GM21367 (cell line): ENCODE data around the gene ZFAND3.
"Not testable (repeated sequence)": the region's sequence is repeated elsewhere in the genome, so short reads cannot be mapped to it uniquely, and the experiment has no call there.

Source experiments
- ATAC-seq: cut with Tn5 transposase; IDR thresholded peaks from one replicate; pipeline ENCODE4 v1.9.1; 2021; ENCODE audit not compliant: unreplicated experiment

ZFAND3 gene

GRCh38 chr6:37889486-37889885 lies 70.0 kb downstream of the ZFAND3 start:
- no peak for ATAC-seq

- no peak for ATAC-seq
Observed at GRCh38 chr6:37891072-37891471, 71.5 kb downstream of the ZFAND3 start.

GRCh38 chr6:37893257-37893656 lies 73.7 kb downstream of the ZFAND3 start:
- ATAC-seq = no peak

- not testable (repeated sequence) for ATAC-seq
Observed at GRCh38 chr6:37893734-37894133, 74.2 kb downstream of the ZFAND3 start.

- no peak for ATAC-seq
Observed at GRCh38 chr6:37894585-37894984, 75.1 kb downstream of the ZFAND3 start.

GRCh38 chr6:37897321-37897720 lies 77.8 kb downstream of the ZFAND3 start:
- ATAC-seq = no peak

- no peak for ATAC-seq
Observed at GRCh38 chr6:37897818-37898515, 78.4 kb downstream of the ZFAND3 start.

- no peak for ATAC-seq
Observed at GRCh38 chr6:37903351-37904340, 84.1 kb downstream of the ZFAND3 start.

GRCh38 chr6:37904590-37904989 lies 85.1 kb downstream of the ZFAND3 start:
- ATAC-seq = no peak

- ATAC-seq = no peak
Observed at GRCh38 chr6:37906121-37906520, 86.6 kb downstream of the ZFAND3 start.

GRCh38 chr6:37910998-37911397 lies 91.5 kb downstream of the ZFAND3 start:
- ATAC-seq = no peak

GRCh38 chr6:37913210-37913609 lies 93.7 kb downstream of the ZFAND3 start:
- ATAC-seq = no peak

GRCh38 chr6:37915463-37915862 lies 95.9 kb downstream of the ZFAND3 start:
- no peak for ATAC-seq

- ATAC-seq = no peak
Observed at GRCh38 chr6:37916149-37916548, 96.6 kb downstream of the ZFAND3 start.

GRCh38 chr6:37916675-37917074 lies 97.1 kb downstream of the ZFAND3 start:
- no peak for ATAC-seq

GRCh38 chr6:37917566-37917965 lies 98.0 kb downstream of the ZFAND3 start:
- no peak for ATAC-seq

- no peak for ATAC-seq
Observed at GRCh38 chr6:37919417-37920157, 100.1 kb downstream of the ZFAND3 start.

- ATAC-seq = no peak
Observed at GRCh38 chr6:37920667-37921066, 101.1 kb downstream of the ZFAND3 start.

GRCh38 chr6:37922563-37922962 lies 103.0 kb downstream of the ZFAND3 start:
- no peak for ATAC-seq

GRCh38 chr6:37923514-37923913 lies 104.0 kb downstream of the ZFAND3 start:
- no peak for ATAC-seq

- ATAC-seq = no peak
Observed at GRCh38 chr6:37926661-37927060, 107.1 kb downstream of the ZFAND3 start.
